ENCODE measurements around the gene ATP2B2.
"Not testable (repeated sequence)": the region's sequence is repeated elsewhere in the genome, so short reads cannot be mapped to it uniquely, and the experiment has no call there.

ATP2B2 gene

DNA sequence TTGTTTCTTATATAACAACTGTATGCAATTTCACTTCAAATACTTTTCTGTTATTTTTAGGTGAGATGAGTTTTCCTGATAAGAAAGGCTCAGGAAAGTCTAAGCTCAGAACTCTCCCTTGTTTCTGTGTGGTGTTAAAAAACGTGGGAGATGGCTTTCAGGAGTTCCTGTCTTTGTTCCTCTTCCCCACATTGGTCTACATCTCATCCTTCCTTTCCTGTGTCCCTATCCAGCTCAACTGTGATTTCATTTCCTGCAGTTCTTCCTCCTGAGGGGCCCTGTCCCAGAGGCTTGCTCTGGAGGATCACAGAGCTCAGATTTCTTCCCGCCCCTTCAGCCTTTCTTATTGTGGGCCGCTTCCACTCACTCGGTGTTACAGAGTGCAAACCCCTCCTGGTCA lies 195.7 kb downstream of the ATP2B2 start:
- no peak for DNase-seq (ENCODE audit: low read depth in 2 of 2, low spot score in 1 of 2)

DNA sequence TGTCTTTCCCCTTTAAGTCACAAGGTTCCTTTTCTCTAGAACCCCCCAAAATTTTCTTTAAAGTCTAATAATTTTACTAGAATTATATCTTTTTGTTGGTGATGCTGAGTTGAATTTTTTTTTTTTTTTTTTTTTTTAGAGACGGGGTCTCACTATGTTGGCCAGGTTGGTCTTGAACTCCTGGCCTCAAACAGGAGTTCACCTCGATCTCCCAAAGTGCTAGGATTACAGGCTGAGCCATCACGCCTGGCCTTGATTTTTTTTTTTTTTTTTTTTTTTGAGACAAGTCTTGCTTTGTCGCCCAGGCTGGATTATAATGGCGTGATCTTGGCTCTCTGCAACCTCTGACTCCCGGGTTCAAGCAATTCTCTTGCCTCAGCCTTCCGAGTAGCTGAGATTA lies 196.7 kb downstream of the ATP2B2 start:
- no peak for DNase-seq (ENCODE audit: low read depth in 2 of 2, low spot score in 1 of 2)

DNA sequence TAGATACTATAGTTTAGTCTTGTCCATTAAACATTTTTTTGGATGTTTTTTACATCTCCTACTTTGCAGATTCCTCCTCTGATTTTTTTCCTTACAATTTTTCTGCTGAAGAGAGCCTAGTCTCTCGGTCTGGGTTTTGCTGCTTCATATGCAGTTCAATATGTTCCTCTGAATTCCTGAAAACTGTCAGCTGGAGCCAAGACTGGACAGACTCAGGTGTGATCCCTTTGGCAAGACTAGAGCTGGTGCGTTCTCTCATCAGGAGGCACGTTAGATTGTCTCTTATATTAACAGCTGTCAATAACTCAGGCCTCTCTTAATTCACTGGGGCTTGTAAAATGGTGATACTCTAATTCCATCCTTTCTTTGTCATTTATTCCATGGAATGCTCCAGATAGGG lies 199.2 kb downstream of the ATP2B2 start:
- no peak for DNase-seq (ENCODE audit: low read depth in 2 of 2, low spot score in 1 of 2)

DNA sequence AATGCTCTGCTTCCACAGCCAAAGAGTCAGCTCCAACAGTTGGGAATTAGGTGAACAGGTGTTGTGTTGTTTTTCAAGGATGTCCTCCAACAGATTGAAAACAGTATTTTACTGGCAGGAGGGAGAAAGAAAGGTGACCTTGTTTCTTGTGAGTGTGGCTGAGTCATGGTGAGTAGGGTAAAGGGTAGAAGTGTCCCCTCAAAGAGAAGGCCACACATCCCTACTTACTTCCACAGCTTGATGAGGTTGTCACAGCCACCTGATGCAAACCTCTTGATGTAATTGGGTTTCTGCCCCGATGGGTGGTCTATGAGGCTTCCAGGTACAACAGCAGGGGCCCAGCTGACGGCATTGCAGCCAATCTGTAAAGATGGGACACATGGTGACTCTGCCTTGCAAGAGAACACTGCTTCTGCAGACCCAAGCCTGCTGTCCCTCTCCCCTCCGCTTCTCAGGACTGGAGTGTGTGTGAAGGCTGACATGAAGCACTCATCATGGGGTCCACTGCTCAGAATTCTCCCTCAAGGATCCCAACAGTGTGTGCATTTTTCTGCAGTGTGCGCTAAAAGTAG lies 200.0 kb downstream of the ATP2B2 start:
- no peak for DNase-seq (ENCODE audit: low read depth in 2 of 2, low spot score in 1 of 2)

DNA sequence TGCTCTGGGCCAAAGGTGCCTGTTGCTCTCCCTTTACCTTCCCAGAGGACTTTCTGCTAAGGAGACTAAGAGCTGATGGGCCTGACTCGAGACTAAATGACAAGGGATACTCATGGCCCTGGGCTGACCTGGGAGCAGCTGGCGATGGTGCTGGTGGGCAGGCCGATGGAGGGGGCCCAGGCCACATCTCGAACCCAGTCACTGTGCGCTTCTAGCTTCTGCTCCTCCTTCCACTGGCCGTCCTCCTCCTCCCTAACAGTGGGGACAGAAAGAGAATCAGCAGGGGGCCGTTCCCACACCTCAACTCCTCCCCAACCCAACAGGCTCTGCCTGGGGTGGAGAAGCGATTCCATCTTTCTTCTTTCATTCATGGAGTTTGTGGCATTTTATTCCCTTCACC lies 200.5 kb downstream of the ATP2B2 start:
- DNase-seq (ENCODE audit: low read depth in 2 of 2, low spot score in 1 of 2): no peak

DNA sequence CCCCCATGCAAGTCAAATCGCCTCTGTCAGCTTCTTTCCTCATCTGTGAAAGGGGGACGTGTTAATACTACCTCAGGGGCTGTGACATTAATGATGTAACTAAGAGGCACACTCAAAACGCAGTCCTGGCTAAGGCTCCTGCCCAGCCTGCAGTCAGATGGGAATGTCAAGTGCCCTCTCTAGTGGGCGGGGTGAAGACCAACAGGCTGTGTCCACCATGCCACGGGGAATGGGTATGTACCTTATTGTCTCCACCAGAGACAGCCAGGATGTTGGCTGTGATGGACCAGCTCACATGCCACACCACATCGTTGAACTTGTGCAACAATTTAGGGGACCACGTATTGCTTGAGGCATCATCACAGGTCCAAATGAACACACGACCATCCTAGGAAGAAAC lies 201.6 kb downstream of the ATP2B2 start:
- DNase-seq (ENCODE audit: low read depth in 2 of 2, low spot score in 1 of 2): no peak

DNA sequence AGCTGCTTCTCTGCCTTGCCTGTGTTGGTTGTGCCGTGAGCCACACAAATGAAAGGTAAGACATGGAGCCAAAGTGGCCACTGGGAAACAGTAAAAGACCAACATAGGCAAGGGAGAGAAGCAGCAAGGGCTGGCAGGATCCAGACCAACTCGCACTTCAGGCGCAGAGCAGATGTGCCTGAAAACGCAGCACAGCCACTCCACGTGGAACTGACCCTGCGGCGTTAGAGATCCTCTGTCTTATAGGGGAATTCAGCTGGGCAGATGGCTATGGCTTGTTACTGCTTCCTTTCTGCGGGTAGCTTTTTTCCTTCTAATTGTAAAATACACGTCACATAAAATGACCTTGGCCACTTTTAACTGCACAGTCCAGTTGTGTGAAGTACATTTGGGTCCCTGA lies 202.3 kb downstream of the ATP2B2 start:
- no peak for DNase-seq (ENCODE audit: low read depth in 2 of 2, low spot score in 1 of 2)

DNA sequence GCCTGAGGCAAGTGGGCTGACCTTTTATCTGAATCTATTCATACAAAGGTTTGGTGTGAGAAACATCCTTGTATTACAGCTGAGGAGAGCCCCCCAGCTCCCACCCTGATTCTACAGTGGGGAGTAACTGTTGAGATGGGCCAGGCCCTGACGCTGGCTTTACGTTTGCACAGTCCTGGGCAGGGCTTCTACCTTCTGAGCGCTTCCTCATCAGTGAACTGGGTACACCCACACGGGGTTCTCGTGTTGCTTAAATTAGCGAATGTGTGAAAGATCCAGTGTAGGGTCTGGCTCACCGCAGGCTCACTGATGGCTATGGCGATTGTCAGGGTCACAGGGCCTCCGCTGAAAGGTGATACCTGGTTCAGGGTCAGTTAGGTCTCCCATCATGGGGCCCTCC lies 205.3 kb downstream of the ATP2B2 start:
- no peak for DNase-seq (ENCODE audit: low read depth in 2 of 2, low spot score in 1 of 2)

DNA sequence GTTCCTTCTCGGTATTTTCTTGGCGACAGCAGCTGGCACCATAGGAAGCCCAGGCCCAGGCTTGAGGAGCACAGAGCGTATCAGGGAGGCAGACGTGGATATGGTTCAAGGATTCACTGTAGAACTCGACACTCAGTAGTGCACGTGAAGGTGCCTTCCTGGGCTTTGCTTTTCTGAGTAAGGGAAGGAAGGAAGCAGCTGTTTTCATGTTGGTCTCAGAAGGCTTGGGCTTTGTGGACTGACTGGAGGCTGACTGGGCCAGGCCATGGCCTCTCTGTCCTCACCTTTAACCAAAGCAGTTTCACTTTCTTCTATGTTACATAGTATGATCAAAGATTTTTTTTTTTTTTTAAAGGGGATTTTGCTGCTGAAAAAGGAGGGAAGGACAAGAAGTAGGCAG lies 205.7 kb downstream of the ATP2B2 start:
- DNase-seq (ENCODE audit: low read depth in 2 of 2, low spot score in 1 of 2): no peak

DNA sequence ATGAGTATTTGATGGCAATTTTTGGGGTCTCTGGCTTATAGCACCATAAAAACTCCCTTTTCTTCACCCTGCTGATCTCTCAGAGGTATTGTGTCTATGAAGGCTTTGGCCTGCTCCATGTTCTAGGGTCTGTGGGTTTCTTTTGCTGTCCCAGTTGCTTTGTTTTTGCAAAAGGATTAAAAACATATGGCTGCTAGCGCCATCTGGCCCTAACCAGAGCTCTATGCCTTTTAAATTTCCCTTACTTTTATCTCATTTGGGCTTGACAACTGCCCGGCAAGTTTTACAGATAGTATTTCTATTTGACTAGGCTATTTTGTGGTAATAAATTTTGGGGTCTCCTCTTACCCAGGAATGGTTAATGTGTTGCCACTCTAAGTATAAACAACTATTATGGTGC lies 206.2 kb downstream of the ATP2B2 start:
- no peak for DNase-seq (ENCODE audit: low read depth in 2 of 2, low spot score in 1 of 2)

DNA sequence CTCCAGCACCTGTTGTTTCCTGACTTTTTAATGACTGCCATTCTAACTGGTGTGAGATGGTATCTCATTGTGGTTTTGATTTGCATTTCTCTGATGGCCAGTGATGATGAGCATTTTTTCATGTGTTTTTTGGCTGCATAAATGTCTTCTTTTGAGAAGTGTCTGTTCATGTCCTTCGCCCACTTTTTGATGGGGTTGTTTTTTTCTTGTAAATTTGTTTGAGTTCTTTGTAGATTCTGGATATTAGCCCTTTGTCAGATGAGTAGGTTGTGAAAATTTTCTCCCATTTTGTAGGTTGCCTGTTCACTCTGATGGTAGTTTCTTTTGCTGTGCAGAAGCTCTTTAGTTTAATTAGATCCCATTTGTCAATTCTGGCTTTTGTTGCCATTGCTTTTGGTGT lies 207.3 kb downstream of the ATP2B2 start:
- DNase-seq (ENCODE audit: low read depth in 2 of 2, low spot score in 1 of 2): not testable (repeated sequence)

DNA sequence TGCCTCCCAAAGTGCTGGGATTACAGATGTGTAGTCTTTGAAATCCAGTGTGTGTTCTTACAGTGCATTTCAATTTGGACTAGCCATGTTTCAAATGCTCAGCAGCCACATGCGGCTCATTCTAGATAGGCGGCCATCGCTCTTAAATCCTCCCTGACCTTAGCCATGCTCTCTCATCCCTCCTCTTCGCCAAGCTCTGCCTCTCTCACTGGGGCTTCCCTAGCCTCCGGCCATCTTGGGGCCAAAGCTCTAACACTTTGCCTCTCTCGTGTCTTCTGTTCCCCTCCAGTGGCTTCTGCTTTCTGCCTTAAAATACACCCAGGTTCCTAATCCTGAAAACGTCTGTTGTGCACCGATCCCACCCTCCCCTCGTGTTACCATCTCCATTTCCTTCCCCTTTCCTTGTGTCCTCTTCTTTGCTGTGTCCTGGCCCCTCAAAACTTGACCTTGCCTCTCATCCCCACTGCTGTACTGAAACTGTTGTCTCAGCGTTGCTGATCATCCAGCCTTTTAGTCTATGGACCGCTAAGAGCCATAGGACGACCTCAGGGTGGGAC lies 211.3 kb downstream of the ATP2B2 start:
- DNase-seq (ENCODE audit: low read depth in 2 of 2, low spot score in 1 of 2): no peak

DNA sequence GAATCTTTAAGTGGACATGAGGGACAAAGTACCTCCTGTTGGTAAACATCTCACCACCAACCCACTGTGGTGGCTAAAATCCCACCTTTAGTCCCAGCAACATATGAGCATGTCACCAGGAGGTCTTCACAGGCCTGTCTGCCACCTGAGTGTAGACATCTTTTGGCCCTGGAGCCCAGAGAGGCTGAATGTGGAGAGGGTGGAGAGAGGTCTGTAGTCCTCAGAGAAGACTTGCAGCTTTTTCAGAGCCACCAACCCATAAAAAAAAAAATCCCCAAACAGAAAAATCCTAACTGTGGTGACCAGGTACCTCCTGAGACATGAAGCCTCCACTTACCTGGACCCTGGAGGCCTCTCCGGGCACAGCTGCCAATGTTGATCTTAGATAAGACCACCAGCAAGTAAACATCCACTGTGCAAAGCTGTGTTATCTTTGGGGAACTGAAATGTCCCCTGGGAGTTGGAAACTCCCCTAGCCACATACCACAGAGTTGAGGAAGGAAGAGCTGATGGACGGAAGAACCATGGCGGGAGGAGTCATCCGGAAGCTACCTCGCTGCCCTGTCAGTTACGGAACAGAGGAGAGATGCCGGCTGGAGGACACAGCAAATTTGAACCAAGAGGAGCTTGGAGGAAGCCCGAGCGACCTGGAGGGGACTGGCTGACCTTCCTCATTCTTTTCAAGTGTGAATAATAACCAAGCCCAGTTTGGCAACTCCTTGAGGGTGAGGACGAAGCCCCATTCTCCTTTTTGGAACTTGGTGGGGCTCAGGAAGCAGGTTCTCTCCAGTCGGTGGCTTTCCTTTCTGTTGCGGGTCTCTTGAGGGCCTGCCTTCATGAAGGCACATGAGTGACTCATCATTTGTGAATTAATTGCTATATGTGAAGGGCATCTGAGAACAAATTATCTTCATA lies 212.6 kb downstream of the ATP2B2 start, which contains the start of gene GHRL:
Gene GHRL, minus strand, starts transcription at position 443 of the 915 bp plus-strand sequence. CDS start 2,767 bp downstream, outside the sequence.
- DNase-seq (ENCODE audit: low read depth in 2 of 2, low spot score in 1 of 2): no peak

DNA sequence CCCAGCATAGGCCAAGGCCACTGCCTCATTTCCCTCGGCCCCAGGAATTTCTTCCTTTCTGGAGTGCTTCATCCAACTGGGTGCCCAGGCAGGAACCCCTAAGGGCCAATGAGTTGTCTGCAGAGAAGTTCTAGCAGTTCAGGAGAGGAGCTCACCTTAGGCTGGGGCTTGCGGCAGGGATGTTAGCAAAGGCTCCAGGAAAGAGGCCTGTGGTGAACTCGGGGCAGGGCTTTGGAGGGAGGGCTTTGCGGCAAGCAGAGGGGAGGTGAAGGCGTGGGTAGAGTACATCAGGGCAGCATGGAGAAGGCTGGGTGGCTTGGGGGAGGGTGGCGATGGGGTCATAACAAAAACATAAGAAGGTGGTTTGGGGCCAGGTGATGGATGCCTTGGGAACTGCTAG lies 213.7 kb downstream of the ATP2B2 start:
- no peak for DNase-seq (ENCODE audit: low read depth in 2 of 2, low spot score in 1 of 2)

DNA sequence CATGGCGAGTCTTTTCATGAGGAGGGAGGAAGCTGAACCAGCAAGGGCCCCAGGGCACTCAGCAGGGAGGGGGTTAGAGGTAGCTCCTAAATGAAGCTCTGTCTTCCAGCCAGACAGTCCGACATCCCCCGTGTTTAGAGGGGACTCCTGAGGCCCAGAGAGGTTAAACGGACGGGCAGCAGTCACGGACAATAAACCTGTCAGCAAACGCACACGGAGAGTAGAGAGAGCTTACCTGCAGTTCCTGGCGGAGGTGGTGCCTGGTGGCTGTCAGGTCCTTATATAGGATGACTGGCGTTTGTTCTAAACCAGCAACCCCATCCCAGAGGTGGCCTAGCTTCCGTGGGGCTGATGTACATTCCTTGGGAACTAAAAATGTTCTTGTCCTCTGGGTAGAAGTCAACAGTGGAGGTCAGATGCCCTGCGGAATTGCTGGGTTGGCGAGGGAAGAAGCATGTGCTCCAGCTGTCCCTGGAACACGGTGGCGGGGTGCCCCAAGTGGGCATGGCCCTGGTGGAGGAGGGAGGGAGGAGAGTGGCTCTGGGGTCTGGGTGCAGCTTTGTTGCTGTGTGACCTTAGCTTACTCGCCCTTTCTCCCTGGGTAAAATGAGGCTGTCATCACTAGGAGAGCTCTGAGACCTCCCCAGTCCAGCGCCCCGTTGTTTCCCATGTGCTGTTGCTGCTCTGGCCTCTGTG lies 214.8 kb downstream of the ATP2B2 start:
- no peak for DNase-seq (ENCODE audit: low read depth in 2 of 2, low spot score in 1 of 2)

DNA sequence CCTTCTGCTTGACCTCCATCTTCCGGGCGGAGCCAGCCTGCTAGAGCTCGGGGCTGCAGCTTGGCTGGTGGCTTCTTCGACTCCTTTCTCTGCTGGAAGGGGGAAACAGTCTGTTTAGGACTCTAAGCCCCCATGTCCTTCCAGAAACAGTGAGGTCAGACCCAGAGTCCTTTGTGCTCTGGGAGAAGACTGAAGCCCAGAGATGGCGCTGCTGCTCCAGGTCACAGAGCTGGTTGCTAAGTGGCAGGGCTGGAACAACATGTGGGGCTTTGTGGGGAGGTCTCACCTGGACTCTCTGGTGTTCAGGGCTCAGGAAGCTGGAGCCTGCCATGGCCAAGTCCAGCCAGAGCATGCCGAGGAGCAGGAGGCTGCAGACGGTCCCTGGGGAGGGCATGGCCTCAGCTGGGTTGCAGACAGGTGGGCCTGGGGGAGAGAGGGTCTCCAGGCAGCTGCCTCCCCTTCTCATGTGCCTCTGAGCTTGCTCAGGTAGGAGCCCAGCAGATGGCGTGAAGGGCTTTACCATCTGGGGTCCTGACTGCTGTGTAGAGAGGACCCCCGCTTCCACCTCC lies 215.5 kb downstream of the ATP2B2 start:
- DNase-seq (ENCODE audit: low read depth in 2 of 2, low spot score in 1 of 2): no peak

DNA sequence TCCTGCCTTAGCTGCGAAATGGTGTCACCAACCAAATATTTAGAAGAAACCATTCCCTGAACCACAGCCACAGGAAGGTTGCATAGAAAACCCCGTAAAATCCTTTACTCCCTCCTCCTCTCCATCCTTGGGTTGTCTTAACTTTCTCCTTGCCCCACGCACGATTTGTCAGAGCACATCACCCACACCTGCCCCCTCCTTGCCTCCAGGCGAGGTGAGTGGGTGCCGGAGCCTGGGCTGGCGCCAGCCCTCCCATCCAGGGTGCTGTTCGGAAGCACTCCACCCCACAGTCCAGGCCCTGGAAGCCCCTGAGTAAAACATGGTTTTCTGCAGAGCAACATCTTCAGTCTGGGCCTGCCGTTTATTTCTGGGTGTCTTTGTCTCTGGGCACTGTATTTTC lies 216.3 kb downstream of the ATP2B2 start:
- no peak for DNase-seq (ENCODE audit: low read depth in 2 of 2, low spot score in 1 of 2)

DNA sequence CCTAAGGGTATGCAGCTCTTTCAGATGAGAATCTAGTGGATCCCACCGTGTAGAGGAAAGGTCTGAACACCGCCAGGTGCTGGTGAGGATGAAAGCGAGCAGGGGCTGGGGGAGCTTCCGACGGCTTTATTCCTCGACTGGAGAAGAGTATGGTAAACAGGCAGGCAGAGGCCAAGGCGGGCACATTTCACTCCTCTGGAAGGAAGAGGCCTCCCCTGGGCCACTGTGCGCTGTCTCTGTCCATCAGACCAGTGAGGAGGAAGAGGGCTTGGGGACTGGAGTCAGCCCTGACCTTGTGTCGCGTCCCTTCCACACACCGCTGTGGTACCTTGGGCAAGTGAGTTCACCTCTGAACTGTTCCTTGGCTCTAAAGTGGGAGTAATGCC lies 216.8 kb downstream of the ATP2B2 start:
- DNase-seq (ENCODE audit: low read depth in 2 of 2, low spot score in 1 of 2): no peak

DNA sequence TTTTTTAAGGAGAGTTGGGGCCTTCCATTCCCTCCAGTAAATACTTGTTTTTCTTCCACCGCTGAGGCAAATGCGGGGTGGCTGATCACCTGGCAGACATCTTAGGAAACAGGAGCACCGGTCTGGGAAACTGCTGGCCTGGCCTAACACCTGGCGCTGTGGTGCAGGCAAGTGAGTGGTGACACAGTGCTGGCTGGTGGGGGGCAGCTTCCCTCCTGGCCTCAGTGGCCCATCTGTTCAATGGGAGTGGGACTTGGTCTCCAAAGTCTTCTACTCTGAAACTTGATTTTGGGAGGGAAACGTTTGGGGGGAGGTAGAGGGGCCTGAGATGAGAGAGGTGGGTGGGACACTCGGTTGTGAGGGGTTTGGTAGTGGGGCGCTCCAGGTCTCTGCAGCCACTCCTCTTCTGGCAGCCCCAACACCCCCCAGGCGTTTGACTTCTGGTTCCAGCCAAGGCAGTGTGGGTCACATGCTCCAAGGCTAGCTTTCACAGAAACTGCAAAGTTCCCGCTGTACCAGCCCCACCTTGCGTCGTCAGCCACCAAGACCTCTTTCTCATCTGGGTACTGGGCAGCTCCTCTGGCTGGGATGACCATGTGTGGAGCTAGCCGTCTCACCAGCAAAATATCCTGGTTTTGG lies 217.3 kb downstream of the ATP2B2 start:
- DNase-seq (ENCODE audit: low read depth in 2 of 2, low spot score in 1 of 2): no peak

DNA sequence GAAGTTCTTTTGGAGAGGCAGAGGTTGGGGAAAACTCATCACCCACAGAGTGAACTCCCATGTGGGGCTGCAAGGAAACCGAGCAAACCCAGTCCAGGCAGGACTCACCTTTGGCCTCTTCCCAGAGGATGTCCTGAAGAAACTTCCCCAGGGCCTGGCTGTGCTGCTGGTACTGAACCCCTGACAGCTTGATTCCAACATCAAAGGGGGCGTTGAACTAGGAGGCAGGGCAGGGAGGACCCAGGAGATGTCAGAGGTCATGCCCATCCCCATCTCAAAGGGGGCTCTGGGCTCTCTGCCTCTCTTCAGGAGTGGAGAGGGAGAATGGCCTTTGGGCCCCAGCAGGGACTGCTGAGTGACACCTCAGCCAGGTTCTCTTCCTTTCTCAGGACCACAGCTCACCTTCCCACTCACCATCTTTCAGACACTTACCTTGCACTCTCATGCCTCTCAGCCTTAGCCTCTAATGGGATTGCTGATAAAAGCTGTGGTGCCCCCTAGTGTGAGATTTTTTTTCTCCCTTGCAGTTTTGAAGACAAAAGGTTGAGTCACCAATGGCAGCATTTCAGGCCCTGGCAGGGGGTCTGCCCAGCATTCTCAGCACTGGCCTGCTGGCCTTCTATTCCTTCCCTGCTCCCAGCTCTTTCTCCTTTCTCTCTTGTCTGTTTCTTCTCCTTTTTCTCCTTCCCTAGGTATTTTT lies 218.6 kb downstream of the ATP2B2 start:
- DNase-seq (ENCODE audit: low read depth in 2 of 2, low spot score in 1 of 2): no peak
